UCSD-AML1 (cell line): Measurements from ENCODE around the gene MMP24.

Source experiments
- DNase-seq: peaks from one replicate; lab custom pipeline; 2025; ENCODE audit not compliant: unreplicated experiment; lab: John Stamatoyannopoulos, UW

Gene MMP24

DNA sequence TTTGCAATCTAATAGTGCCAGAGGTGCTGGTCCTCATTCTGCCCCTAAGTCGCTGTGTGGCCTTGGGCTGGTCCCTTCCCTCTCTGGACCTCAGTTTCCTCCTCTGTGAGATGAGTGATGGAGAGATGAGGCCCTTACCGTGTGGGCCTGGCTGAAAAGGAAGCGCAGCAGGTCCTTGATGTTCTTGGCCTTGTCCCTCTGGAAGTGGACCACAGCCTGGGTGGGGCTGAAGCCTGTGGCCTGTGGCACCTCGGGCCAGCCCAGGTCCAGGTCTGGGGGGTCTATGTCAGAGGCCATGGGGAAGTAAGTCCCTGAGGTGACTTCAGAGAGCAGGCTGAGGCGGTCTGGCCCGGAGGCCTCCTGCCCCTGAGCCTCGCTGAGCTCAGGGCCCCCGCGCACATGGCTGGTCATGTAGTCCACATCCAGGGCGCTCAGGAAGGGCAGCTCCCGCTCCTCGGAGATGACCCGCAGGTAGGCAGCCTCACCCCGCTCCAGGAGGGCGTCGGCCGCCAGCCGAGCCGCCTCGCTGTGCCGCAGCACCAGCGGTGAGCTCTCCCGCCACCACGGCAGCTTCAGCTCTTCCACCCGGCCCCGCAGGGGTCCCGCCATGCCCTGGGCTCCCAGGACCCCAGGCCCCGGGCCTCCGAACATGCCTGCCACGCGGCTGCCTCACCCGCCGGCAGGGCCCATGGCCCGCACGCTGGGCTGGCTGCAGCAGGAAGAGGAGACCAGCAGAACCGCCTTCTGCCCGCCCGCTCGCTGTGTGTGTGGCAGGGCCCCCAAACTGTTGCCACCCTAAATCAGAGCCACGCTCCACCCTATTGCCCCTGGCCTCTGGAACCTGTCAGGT is 65.4 kb downstream of the MMP24 start, which contains the start of gene FAM83C:
FAM83C (minus strand) TSS at position 772 of the 850 bp plus-strand sequence; CDS start at position 651, 121 bp downstream.
- DNase-seq, result no peak

DNA sequence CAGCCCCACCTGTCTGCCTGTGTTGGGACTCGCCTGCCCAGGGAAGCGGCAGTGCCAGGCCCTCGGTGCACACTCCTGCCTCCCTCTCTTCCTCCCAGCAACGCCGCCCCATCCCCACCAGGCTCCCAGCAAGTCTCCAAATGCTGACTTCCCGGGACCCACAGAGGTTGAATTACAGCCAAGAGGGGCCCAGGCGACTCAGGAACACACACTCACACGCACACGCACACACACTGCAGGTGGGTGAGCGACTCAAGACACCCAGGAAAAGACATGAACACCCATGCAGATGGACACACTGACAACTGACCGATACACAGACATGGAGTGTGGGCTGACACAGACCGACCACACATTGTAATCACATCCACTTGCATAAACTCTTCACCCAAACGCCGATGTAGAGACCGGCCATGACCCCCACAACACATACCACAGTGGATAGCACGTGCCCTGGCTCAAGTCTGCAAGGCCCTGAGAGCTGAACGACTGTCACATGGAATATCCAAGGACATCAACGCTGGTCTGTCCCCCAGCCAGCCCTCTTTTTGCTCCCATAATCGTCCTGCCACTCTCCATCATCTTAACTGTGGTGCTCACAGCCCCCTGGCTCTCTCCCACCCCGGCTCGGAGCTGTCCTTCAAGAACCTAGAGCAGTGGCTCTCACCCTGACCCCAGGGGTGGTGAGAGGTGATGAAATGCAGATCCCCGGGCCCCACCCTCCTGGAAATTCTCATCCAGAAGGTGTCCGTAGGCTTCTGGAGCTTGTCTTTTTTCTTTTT is 66.2 kb downstream of the MMP24 start:
- no peak for DNase-seq

DNA sequence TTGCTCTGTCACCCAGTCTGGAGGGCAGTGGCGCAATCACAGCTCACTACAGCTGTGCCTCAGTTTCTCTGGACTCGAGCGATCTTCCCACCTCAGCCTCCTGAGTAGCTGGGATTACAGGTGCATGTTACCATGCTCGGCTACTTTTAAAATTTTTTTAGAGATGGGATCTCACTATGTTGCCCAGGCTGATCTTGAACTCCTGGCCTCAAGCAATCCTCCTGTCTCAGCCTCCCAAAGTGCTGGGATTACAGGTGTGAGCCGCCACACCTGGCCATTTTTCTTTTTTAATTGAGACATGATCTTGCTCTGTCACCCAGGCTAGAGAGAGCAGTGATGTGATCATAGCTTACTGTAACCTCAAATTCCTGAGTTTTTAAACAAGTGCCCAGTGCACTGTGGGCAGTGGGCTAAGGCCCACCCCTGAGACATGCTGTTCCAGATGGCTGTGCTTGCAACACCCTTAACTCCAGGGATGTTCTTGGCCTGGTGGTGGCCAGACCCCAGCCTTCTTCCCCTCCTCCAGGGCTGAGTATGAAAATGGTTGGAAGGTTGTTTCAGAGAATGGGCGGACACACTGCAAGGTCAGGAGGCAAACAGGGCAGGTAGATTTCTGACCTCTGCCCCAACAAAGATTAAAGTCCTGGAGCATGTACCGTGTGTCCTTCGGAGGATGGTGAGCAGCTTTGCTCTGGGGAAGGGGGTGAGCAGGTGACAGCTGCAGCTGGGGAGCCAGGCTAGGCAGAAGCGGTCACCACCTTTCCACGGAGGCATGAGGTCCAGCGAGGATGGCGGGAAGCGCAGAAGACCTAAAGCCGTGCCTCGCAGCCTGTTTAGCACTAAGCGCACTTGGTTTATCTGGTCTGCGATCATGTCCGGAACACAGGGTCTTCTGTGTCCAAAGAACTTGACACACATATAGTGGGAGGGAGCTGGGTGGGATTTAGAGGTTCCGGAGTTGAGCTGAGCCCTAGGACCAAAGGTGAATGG is 67.1 kb downstream of the MMP24 start:
- DNase-seq, result no peak

DNA sequence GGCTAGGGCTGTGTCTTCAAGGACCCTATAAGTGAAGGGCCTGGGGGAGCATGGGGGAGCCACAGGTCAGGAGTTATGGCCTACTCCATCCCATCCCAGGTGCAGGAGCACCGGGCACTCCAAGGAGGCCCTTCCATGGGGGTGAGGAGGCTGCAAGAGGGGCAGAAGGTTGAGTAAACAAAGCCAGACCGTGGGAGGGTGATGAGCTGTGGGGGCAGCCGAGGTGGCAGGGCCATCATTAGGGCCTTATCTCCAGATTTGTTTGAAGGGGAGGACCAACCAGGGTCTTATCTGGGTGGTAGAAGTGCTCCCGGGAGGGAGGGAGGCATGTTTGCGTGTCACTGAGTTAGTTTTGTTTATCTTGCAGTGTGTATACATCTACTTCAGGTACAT is 67.8 kb downstream of the MMP24 start:
- DNase-seq, result no peak

- no peak for DNase-seq
These were observed 68.6 kb downstream of the MMP24 start for GRCh38 chr20:35295058-35295457.

- DNase-seq, result no peak
These were observed 69.2 kb downstream of the MMP24 start for GRCh38 chr20:35295674-35296073.

DNA sequence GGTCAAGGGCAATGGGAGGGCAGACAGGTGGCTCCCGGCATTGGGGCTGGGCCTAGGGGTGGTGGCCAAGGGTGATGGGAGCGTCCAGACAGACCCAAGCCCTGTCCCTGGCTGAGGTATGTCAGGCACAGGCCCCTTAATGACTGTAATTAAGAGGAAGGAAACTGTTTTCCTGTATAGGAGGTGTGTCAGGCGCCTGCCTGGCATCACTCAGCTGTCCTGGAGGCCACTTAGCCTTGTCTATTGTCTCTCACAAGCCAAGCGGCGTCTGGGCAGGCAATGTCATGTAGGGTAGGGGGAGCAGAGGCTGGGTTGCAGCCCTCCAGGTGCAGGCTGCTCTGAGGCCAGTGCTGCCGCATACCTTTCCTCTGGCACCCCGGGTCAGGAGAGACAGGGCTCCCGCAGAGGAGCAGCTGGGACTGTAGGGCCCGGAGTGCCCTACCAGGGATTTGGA is 69.6 kb downstream of the MMP24 start:
- DNase-seq, result no peak

- DNase-seq, result no peak
These were observed 70.7 kb downstream of the MMP24 start for GRCh38 chr20:35297155-35297554.

DNA sequence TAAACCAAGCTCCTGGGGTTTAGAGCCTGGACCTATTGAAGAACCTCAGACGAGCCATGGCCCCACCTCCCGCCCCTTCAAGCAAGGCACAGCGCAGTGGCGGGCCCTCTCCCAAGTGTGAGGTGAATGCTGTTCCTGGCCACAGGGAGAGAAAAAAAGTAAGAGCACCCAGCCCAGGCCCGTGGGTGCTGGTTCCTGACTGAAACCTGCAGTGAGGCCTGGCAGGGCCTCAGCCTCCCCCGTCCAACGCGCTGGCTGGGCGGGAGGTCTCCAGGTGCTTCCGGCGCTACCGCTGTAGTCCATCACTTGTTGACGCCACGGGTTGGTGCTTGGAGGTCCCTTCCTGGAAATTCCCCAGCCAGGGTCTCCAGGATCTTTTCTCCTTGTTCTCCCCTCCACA is 71.2 kb downstream of the MMP24 start:
- no peak for DNase-seq

GRCh38 chr20:35298264-35298663 is 71.8 kb downstream of the MMP24 start:
- no peak for DNase-seq

- DNase-seq, result no peak
These were observed 73.3 kb downstream of the MMP24 start for GRCh38 chr20:35299780-35300179.

- DNase-seq, result no peak
These were observed 74.2 kb downstream of the MMP24 start for GRCh38 chr20:35300469-35301262.

DNA sequence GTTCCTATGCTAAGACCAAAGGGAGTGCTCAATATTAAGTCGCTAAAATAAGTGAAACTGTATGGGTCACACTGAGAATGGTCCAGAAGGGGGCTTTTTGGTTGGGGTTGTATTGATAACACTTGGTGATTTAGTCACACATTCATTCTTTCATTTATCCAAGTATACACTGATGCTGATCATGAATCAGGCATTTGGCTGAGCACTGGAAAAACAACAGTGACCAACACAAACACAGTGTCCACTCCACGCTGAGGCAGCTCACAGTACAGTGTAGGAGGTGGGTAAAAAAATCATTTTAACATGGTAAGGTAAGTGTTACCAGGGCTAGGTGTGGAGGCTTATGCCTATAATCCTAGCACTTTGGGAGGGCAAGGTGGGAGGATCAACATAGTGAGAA is 74.9 kb downstream of the MMP24 start:
- no peak for DNase-seq

DNA sequence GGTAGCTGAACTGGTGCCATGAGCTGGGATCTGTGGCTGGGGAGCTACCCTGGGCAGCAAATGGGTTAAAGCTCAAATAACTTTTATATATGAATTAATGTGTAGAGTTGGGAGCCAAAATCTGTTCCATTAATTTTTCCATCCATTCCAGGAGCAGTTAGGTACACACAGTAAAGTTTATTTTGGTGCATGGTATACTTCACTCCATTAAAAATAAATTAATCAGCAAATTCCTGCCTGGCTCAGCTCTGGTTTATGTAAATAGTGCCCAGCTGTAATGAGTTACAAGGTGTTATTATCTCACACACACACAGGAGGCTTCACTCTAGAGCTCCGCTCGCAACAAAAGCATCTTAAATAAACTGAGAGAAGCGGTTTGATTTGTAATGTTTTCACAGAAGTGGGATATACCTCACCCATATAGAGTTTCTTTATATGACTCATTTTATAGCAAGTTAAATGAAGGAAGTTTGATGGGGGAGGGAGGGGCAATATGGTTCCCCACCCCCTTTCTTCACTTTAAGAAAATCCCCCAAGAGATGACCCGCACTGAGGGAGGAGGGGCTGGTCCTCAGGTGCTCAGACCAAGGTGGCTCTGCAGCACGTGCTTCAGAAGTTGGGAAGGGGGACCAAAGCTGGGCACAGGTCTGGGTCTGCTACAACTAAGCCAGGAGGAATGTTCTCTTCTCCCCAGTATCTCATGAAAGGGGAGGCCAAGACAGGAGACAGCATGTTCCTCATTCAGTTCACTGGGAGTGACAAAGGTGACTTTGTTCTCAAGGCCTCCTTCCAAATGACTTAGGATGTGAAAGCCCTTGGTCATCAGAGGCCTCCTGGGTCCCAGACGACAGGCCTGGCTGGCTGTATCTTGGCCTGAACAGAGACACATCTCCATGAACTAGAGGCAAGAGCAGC is 76.2 kb downstream of the MMP24 start:
- DNase-seq, result no peak

- no peak for DNase-seq
These were observed 76.9 kb downstream of the MMP24 start for GRCh38 chr20:35303382-35303734.

- peak; percentile 62 for DNase-seq
These were observed 77.4 kb downstream of the MMP24 start for GRCh38 chr20:35303735-35304491.

DNA sequence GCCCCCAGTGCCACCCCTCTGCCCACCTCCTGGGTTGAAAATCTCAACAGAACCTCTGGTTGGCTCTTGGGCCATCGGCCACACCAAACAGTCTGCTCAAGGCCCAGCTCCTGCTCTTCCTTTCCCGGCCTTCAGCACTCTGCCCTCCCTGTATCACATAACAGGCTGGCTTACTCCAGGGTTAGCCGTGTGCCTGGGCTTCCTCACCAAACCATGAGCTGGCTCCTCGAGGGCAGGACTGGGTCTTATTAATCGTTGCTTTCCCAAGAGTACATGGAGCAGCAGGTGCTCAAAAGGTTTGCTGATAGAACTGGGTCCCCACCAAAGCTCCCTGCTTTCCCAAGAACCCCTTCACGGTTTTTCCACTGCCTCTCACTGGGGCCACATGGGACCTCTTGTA is 78.5 kb downstream of the MMP24 start:
- no peak for DNase-seq
